ENCODE data around the gene HYAL3. TPM values are rescaled to one million over a fixed set of nuclear protein-coding genes. Genes with fewer than 3 reads are reported as not detected.

The HYAL3 gene
- total and polyA plus RNA-seq, 10 of the 15 experiments (the other 5 are each of a cell fraction or from before 2014, with no cell fraction given), result 0.37 to 4.2 (median 2.8) TPM

DNA sequence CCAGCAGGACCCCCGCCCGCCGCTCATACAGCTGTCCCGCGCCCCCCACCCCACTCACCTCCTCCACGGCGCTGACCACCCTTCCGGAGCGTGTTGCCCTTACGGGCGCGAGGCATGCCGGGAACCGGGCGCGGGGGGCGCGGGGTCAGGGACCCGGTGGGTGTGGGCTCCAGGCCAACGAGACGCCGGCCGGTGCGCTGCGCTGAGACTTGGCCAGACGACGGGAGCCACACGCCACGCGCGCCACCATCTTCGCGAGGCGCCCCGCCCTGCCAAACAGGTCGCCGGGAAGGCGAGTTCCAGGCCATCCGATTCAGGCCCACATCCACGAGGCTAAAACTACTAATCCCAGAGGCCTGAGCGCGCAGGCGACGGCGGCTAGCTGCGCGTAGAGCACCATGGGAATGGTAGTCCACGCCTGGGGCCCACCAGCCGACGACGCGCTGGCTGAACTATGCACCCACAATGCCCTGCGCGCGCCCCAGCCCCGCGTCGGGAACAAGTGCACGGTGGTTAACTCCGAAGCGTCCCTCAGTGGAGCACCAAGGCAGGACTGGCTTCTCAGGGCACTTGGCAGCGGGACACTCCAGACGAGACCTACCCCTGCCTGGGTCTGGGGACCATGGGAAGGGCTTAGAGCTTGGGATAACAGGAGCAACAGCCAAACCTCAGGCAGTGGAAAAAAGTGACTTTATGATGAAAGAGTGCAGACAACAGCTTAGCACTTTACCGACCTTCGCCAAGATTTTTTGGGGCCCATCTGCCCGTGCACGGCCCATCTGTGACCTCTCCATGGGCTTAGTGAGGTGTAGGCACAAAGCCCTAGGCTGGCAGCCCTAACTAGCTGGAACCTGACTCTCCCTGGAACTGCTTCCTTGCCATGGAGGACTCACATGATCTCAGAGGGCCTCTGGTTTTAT, 6.8 kb downstream of the HYAL3 start, which contains the start of gene IFRD2 (continued):
- TF ChIP-seq, protein P1, sequence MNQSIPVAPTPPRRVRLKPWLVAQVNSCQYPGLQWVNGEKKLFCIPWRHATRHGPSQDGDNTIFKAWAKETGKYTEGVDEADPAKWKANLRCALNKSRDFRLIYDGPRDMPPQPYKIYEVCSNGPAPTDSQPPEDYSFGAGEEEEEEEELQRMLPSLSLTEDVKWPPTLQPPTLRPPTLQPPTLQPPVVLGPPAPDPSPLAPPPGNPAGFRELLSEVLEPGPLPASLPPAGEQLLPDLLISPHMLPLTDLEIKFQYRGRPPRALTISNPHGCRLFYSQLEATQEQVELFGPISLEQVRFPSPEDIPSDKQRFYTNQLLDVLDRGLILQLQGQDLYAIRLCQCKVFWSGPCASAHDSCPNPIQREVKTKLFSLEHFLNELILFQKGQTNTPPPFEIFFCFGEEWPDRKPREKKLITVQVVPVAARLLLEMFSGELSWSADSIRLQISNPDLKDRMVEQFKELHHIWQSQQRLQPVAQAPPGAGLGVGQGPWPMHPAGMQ (IDR thresholded peaks at IDR 0.05; ENCODE audit: borderline replicate concordance), result no peak
- TF ChIP-seq WRNIP1 (IDR thresholded peaks at IDR 0.05; ENCODE audit: borderline replicate concordance, low read depth, low read length), result 0 out of 2 replicates have a peak, but pooled peaks have one; percentile 83
- peak; percentile 66; the same call in 1 of the 3 replicates for TF ChIP-seq POU2F2 (IDR thresholded peaks at IDR 0.05; ENCODE audit: borderline replicate concordance, low read depth, low read length)
- TF ChIP-seq ZNF622 (IDR thresholded peaks at IDR 0.05), result no peak
- TF ChIP-seq HDGF (IDR thresholded peaks at IDR 0.05), result peak; percentile 87
- TF ChIP-seq FOXM1 (IDR thresholded peaks at IDR 0.05; ENCODE audit: low read depth, low read length), result no peak
- TF ChIP-seq BRCA1 (IDR thresholded peaks at IDR 0.05; ENCODE audit: low read depth, low read length), result 0 out of 2 replicates have a peak, but pooled peaks have one; percentile 21
- no peak for TF ChIP-seq JUND (IDR thresholded peaks at IDR 0.05; ENCODE audit: low read depth, low read length)
- TF ChIP-seq CREM (IDR thresholded peaks at IDR 0.05; ENCODE audit: low read depth), result peak; percentile 100
- no peak for TF ChIP-seq NFXL1 (IDR thresholded peaks at IDR 0.05; ENCODE audit: borderline replicate concordance)
- no peak for TF ChIP-seq CBX5 (IDR thresholded peaks at IDR 0.05; ENCODE audit: low read depth)
- no peak for TF ChIP-seq ZNF217 (IDR thresholded peaks at IDR 0.05)
- TF ChIP-seq, protein P2, sequence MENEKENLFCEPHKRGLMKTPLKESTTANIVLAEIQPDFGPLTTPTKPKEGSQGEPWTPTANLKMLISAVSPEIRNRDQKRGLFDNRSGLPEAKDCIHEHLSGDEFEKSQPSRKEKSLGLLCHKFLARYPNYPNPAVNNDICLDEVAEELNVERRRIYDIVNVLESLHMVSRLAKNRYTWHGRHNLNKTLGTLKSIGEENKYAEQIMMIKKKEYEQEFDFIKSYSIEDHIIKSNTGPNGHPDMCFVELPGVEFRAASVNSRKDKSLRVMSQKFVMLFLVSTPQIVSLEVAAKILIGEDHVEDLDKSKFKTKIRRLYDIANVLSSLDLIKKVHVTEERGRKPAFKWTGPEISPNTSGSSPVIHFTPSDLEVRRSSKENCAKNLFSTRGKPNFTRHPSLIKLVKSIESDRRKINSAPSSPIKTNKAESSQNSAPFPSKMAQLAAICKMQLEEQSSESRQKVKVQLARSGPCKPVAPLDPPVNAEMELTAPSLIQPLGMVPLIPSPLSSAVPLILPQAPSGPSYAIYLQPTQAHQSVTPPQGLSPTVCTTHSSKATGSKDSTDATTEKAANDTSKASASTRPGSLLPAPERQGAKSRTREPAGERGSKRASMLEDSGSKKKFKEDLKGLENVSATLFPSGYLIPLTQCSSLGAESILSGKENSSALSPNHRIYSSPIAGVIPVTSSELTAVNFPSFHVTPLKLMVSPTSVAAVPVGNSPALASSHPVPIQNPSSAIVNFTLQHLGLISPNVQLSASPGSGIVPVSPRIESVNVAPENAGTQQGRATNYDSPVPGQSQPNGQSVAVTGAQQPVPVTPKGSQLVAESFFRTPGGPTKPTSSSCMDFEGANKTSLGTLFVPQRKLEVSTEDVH (IDR thresholded peaks at IDR 0.05; ENCODE audit: low read depth, partially characterized antibody), result no peak
- TF ChIP-seq CHD4 (IDR thresholded peaks at IDR 0.05), result no peak
- TF ChIP-seq DPF2 (IDR thresholded peaks at IDR 0.05), result no peak
- no peak for TF ChIP-seq MTA3 (IDR thresholded peaks at IDR 0.05; ENCODE audit: borderline replicate concordance, low read length)
- TF ChIP-seq, protein P3, sequence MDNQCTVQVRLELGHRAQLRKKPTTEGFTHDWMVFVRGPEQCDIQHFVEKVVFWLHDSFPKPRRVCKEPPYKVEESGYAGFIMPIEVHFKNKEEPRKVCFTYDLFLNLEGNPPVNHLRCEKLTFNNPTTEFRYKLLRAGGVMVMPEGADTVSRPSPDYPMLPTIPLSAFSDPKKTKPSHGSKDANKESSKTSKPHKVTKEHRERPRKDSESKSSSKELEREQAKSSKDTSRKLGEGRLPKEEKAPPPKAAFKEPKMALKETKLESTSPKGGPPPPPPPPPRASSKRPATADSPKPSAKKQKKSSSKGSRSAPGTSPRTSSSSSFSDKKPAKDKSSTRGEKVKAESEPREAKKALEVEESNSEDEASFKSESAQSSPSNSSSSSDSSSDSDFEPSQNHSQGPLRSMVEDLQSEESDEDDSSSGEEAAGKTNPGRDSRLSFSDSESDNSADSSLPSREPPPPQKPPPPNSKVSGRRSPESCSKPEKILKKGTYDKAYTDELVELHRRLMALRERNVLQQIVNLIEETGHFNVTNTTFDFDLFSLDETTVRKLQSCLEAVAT (IDR thresholded peaks at IDR 0.05), result peak; percentile 21; the same call in 1 of the 2 replicates
- peak; percentile 69; the same call in 1 of the 2 replicates for TF ChIP-seq POLR2AphosphoS2 (IDR thresholded peaks at IDR 0.05; ENCODE audit: low read depth, low read length)
- TF ChIP-seq, protein P4, sequence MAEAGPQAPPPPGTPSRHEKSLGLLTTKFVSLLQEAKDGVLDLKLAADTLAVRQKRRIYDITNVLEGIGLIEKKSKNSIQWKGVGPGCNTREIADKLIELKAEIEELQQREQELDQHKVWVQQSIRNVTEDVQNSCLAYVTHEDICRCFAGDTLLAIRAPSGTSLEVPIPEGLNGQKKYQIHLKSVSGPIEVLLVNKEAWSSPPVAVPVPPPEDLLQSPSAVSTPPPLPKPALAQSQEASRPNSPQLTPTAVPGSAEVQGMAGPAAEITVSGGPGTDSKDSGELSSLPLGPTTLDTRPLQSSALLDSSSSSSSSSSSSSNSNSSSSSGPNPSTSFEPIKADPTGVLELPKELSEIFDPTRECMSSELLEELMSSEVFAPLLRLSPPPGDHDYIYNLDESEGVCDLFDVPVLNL (IDR thresholded peaks at IDR 0.05; ENCODE audit: low read depth, low read length), result peak; percentile 67; the same call in 1 of the 2 replicates

All from GM12878 (cell line).